ENCODE data around the gene MIAT. TPM values are rescaled to one million over a fixed set of nuclear protein-coding genes. Genes with fewer than 3 reads are reported as not detected.
"Not testable (repeated sequence)": the region's sequence is repeated elsewhere in the genome, so short reads cannot be mapped to it uniquely, and the experiment has no call there.

MIAT gene
- total and polyA plus RNA-seq, 2 donors from 2014 or later, result 0.04 to 6.8 TPM

GRCh38 chr22:26610072-26610958 is 47.1 kb upstream of the MIAT start:
- no peak overlapping the region for H3K9ac ChIP-seq (ENCODE audit: low read length in 3 of 3)

GRCh38 chr22:26610996-26611395 is 46.4 kb upstream of the MIAT start:
- no peak for FAIRE-seq

More at GRCh38 chr22:26610072-26610958, 47.1 kb upstream of the MIAT start:
- intact Hi-C loops (cut with DNase I), result no loop called here
- Histone ChIP-seq H3K9me3 (ENCODE audit: control insufficient read depth in 2 of 3, insufficient read depth in 1 of 3, low read length in 3 of 3) (no peaks in the 10 kb centered on the region), H3K36me3 (ENCODE audit: control insufficient read depth in 2 of 3, insufficient read depth in 3 of 3, low read length in 3 of 3) (no peaks in the 10 kb centered on the region), H3K4me3 (ENCODE audit: low read length in 3 of 3) (no peak overlapping the region), H3K27me3 (ENCODE audit: control insufficient read depth, insufficient read depth, low read length) (no peaks in the 10 kb centered on the region), H3K4me1 (ENCODE audit: control insufficient read depth in 2 of 3, insufficient read depth in 2 of 3, low read depth in 1 of 3, low read length in 3 of 3) (no peaks in the 10 kb centered on the region), H3K27ac (ENCODE audit: low read depth in 2 of 2, low read length in 2 of 2) (no peak overlapping the region)
- FAIRE-seq (no peak), DNase-seq (no peak)
- TF ChIP-seq CTCF (IDR thresholded peaks at IDR 0.05; ENCODE audit: borderline replicate concordance, extremely low read depth, insufficient read depth), result no peak

GRCh38 chr22:26612652-26613051 is 44.7 kb upstream of the MIAT start:
- H3K36me3 ChIP-seq (ENCODE audit: control insufficient read depth in 2 of 3, insufficient read depth in 3 of 3, low read length in 3 of 3), result no peaks in the 10 kb centered on the region
- H3K9ac ChIP-seq (ENCODE audit: low read length in 3 of 3), result no peak overlapping the region
- H3K27me3 ChIP-seq (ENCODE audit: control insufficient read depth, insufficient read depth, low read length), result no peaks in the 10 kb centered on the region
- no peak overlapping the region for H3K4me3 ChIP-seq (ENCODE audit: low read length in 3 of 3)
- DNase-seq (no peak), FAIRE-seq (no peak)
- H3K4me1 ChIP-seq (ENCODE audit: control insufficient read depth in 2 of 3, insufficient read depth in 2 of 3, low read depth in 1 of 3, low read length in 3 of 3), result no peaks in the 10 kb centered on the region
- H3K9me3 ChIP-seq (ENCODE audit: control insufficient read depth in 2 of 3, insufficient read depth in 1 of 3, low read length in 3 of 3), result no peaks in the 10 kb centered on the region
- intact Hi-C loops (cut with DNase I), result no loop called here
- no peak overlapping the region for H3K27ac ChIP-seq (ENCODE audit: low read depth in 2 of 2, low read length in 2 of 2)
- TF ChIP-seq CTCF (IDR thresholded peaks at IDR 0.05; ENCODE audit: borderline replicate concordance, extremely low read depth, insufficient read depth), result no peak

More at GRCh38 chr22:26610996-26611395, 46.4 kb upstream of the MIAT start:
- H3K27ac ChIP-seq (ENCODE audit: low read depth in 2 of 2, low read length in 2 of 2), result no peak overlapping the region
- H3K27me3 ChIP-seq (ENCODE audit: control insufficient read depth, insufficient read depth, low read length), result no peaks in the 10 kb centered on the region
- no peaks in the 10 kb centered on the region for H3K36me3 ChIP-seq (ENCODE audit: control insufficient read depth in 2 of 3, insufficient read depth in 3 of 3, low read length in 3 of 3)
- H3K9me3 ChIP-seq (ENCODE audit: control insufficient read depth in 2 of 3, insufficient read depth in 1 of 3, low read length in 3 of 3), result no peaks in the 10 kb centered on the region
- no peaks in the 10 kb centered on the region for H3K4me1 ChIP-seq (ENCODE audit: control insufficient read depth in 2 of 3, insufficient read depth in 2 of 3, low read depth in 1 of 3, low read length in 3 of 3)
- no peak for TF ChIP-seq CTCF (IDR thresholded peaks at IDR 0.05; ENCODE audit: borderline replicate concordance, extremely low read depth, insufficient read depth)
- H3K4me3 ChIP-seq (ENCODE audit: low read length in 3 of 3), result no peak overlapping the region
- intact Hi-C loops (cut with DNase I), result no loop called here
- no peak for DNase-seq
- H3K9ac ChIP-seq (ENCODE audit: low read length in 3 of 3), result no peak overlapping the region

- intact Hi-C loops (cut with DNase I), result not testable (repeated sequence)
These were observed 43.6 kb upstream of the MIAT start for GRCh38 chr22:26613753-26614152.

More at GRCh38 chr22:26613753-26614152, 43.6 kb upstream of the MIAT start:
- not testable (repeated sequence) for H3K9ac ChIP-seq (ENCODE audit: low read length in 3 of 3); H3K27me3 ChIP-seq (ENCODE audit: control insufficient read depth, insufficient read depth, low read length); H3K9me3 ChIP-seq (ENCODE audit: control insufficient read depth in 2 of 3, insufficient read depth in 1 of 3, low read length in 3 of 3); DNase-seq; H3K36me3 ChIP-seq (ENCODE audit: control insufficient read depth in 2 of 3, insufficient read depth in 3 of 3, low read length in 3 of 3); H3K27ac ChIP-seq (ENCODE audit: low read depth in 2 of 2, low read length in 2 of 2); H3K4me1 ChIP-seq (ENCODE audit: control insufficient read depth in 2 of 3, insufficient read depth in 2 of 3, low read depth in 1 of 3, low read length in 3 of 3); H3K4me3 ChIP-seq (ENCODE audit: low read length in 3 of 3); FAIRE-seq
